H9 (cell line): ENCODE data around the gene CDYL2. TPM values are rescaled to one million over a fixed set of nuclear protein-coding genes. Genes with fewer than 3 reads are reported as not detected.

ENCODE experiments used
- DNase-seq: peaks from one replicate; pipeline ENCODE4 v3.0.0-alpha.2; 2017
- H2AFZ ChIP-seq: one replicate; pipeline ENCODE4 v1.6.1; 2013; ENCODE audit warnings: mild to moderate bottlenecking, low read length, control low read depth, moderate library complexity
- H2AK5ac ChIP-seq: 2 replicates; pipeline ENCODE4 v1.6.1; 2013; ENCODE audit warnings: low read length, control low read depth, mixed read lengths; ENCODE audit not compliant: insufficient read length
- H2BK120ac ChIP-seq: one replicate; pipeline ENCODE4 v1.6.1; 2013; ENCODE audit warnings: low read depth, mild to moderate bottlenecking, low read length, control low read depth, inconsistent platforms; ENCODE audit not compliant: poor library complexity, severe bottlenecking
- H2BK12ac ChIP-seq: 2 replicates; pipeline ENCODE4 v1.6.1; 2013; ENCODE audit warnings: low read length, control low read depth, mixed read lengths, low read depth; ENCODE audit not compliant: insufficient read length
- H2BK15ac ChIP-seq: 2 replicates; pipeline ENCODE4 v1.6.1; 2013; ENCODE audit warnings: low read depth, low read length, control low read depth
- H2BK20ac ChIP-seq: one replicate; pipeline ENCODE4 v1.6.1; 2013; ENCODE audit warnings: low read depth, mild to moderate bottlenecking, low read length, control low read depth, inconsistent platforms; ENCODE audit not compliant: poor library complexity, severe bottlenecking
- H2BK5ac ChIP-seq: 2 replicates; pipeline ENCODE4 v1.6.1; 2013; ENCODE audit warnings: low read length, control low read depth, mixed read lengths; ENCODE audit not compliant: insufficient read length
- H3K14ac ChIP-seq: 2 replicates; pipeline ENCODE4 v1.6.1; 2013; ENCODE audit warnings: low read length, control low read depth; ENCODE audit not compliant: insufficient read depth
- H3K18ac ChIP-seq: 2 replicates; pipeline ENCODE4 v1.6.1; 2013; ENCODE audit warnings: low read depth, mild to moderate bottlenecking, mixed read lengths, low read length, control low read depth; ENCODE audit not compliant: insufficient read length
- H3K23ac ChIP-seq: 2 replicates; pipeline ENCODE4 v1.6.1; 2013; ENCODE audit warnings: low read length, control low read depth, mixed read lengths, low read depth; ENCODE audit not compliant: insufficient read length
- H3K23me2 ChIP-seq: 2 replicates; pipeline ENCODE4 v1.6.1; 2013; ENCODE audit warnings: low read depth, mild to moderate bottlenecking, mixed read lengths, low read length, control low read depth; ENCODE audit not compliant: insufficient read length, poor library complexity, severe bottlenecking
- H3K27ac ChIP-seq: 2 replicates; pipeline ENCODE4 v1.5.1; 2013; ENCODE audit warnings: low read length, control low read depth, mixed read lengths, low read depth; ENCODE audit not compliant: insufficient read length
- H3K27me3 ChIP-seq: 2 replicates; pipeline ENCODE4 v1.6.1; 2013; ENCODE audit warnings: low read length, control low read depth, inconsistent platforms; ENCODE audit not compliant: insufficient read depth
- H3K4ac ChIP-seq: 2 replicates; pipeline ENCODE4 v1.6.1; 2013; ENCODE audit warnings: low read depth, mild to moderate bottlenecking, control low read depth, inconsistent platforms, low read length, moderate library complexity
- H3K4me1 ChIP-seq: 2 replicates; pipeline ENCODE4 v1.6.1; 2013; ENCODE audit warnings: low read length, control low read depth, inconsistent platforms; ENCODE audit not compliant: insufficient read depth
- H3K4me2 ChIP-seq: 2 replicates; pipeline ENCODE4 v1.6.1; 2013; ENCODE audit warnings: low read length, control low read depth, mixed read lengths; ENCODE audit not compliant: insufficient read length, insufficient read depth
- H3K56ac ChIP-seq: 2 replicates; pipeline ENCODE4 v1.6.1; 2013; ENCODE audit warnings: low read depth, mild to moderate bottlenecking, mixed read lengths, low read length, control low read depth; ENCODE audit not compliant: insufficient read length
- H3K79me1 ChIP-seq: 2 replicates; pipeline ENCODE4 v1.6.1; 2013; ENCODE audit warnings: low read depth, mild to moderate bottlenecking, moderate library complexity, low read length, control low read depth, inconsistent platforms; ENCODE audit not compliant: insufficient read depth, poor library complexity, severe bottlenecking
- H3K79me2 ChIP-seq: 2 replicates; pipeline ENCODE4 v1.6.1; 2013; ENCODE audit warnings: low read length, control low read depth, inconsistent platforms; ENCODE audit not compliant: insufficient read depth
- H3K9ac ChIP-seq: 2 replicates; pipeline ENCODE4 v1.6.1; 2013; ENCODE audit warnings: low read length, control low read depth, mixed read lengths; ENCODE audit not compliant: insufficient read length; ENCODE audit errors: extremely low read depth
- H3K9me3 ChIP-seq: one replicate; pipeline ENCODE4 v1.6.1; 2013; ENCODE audit warnings: low read depth, low read length, inconsistent platforms; ENCODE audit not compliant: control insufficient read depth
- H3T11ph ChIP-seq: one replicate; pipeline ENCODE4 v1.6.1; 2013; ENCODE audit warnings: mild to moderate bottlenecking, low read length, control low read depth, inconsistent platforms
- H4K20me1 ChIP-seq: one replicate; pipeline ENCODE4 v1.6.1; 2013; ENCODE audit not compliant: control insufficient read depth, insufficient read length, insufficient read depth
- H4K5ac ChIP-seq: 2 replicates; pipeline ENCODE4 v1.6.1; 2013; ENCODE audit warnings: low read depth, mild to moderate bottlenecking, mixed read lengths, low read length, control low read depth; ENCODE audit not compliant: insufficient read length
- H4K8ac ChIP-seq: replicated peaks from 2 replicates; pipeline ENCODE4 v1.6.1; 2013; ENCODE audit warnings: low read length, control low read depth, mixed read lengths, low read depth; ENCODE audit not compliant: insufficient read length
- H4K91ac ChIP-seq: 2 replicates; pipeline ENCODE4 v1.6.1; 2013; ENCODE audit warnings: low read depth, mild to moderate bottlenecking, moderate library complexity, mixed read lengths, low read length, control low read depth; ENCODE audit not compliant: insufficient read length
- H3K27ac Mint-ChIP-seq, 3 experiments: 2 replicates in 2 of 3; 3 replicates in 1 of 3; pipeline ENCODE4 v1.8.0; 2020 to 2021; ENCODE audit warnings: mixed read lengths in 3 of 3, mild to moderate bottlenecking in 1 of 3, moderate library complexity in 1 of 3
- H3K27me3 Mint-ChIP-seq: 2 replicates; pipeline ENCODE4 v1.8.0; 2021; ENCODE audit warnings: low read depth, mild to moderate bottlenecking, moderate library complexity, mixed read lengths
- H3K36me3 Mint-ChIP-seq, 3 experiments: 2 replicates in 2 of 3; 3 replicates in 1 of 3; pipeline ENCODE4 v1.8.0; 2020 to 2021; ENCODE audit warnings: low read depth in 3 of 3, mixed read lengths in 3 of 3; ENCODE audit not compliant: insufficient read depth in 1 of 3
- H3K4me1 Mint-ChIP-seq, 2 experiments: 2 replicates each; pipeline ENCODE4 v1.8.0; 2020; ENCODE audit warnings: mixed read lengths in 2 of 2
- H3K4me3 Mint-ChIP-seq, 2 experiments: 2 replicates in 1 of 2; 3 replicates in 1 of 2; pipeline ENCODE4 v1.8.0; 2020 to 2021; ENCODE audit warnings: mild to moderate bottlenecking in 2 of 2, mixed read lengths in 2 of 2, moderate library complexity in 1 of 2
- H3K9me3 Mint-ChIP-seq, 2 experiments: 2 replicates in 1 of 2; 3 replicates in 1 of 2; pipeline ENCODE4 v1.8.0; 2020; ENCODE audit warnings: mild to moderate bottlenecking in 2 of 2, mixed read lengths in 2 of 2, moderate library complexity in 1 of 2
- WGBS: extraction: QIAGEN DNeasy Blood & Tissue Kit; methylation state at CpG from one replicate; pipeline ENCODE4 v1.1.7; 2013; ENCODE audit warnings: missing lambda C conversion rate, low lambda C conversion rate, mixed read lengths; ENCODE audit not compliant: insufficient read length; ENCODE audit errors: extremely low coverage; 5-methylcytosine and 5-hydroxymethylcytosine counted together
- total RNA-seq: library from RNA; stranded (reverse); gene quantifications from 2 replicates; pipeline ENCODE4 v1.2.1, GENCODE V29; 2021
- TF ChIP-seq, protein P1 (sequence below): fragments of 200-600 bp; sonication (generic); conservative IDR thresholded peaks from 3 replicates; pipeline ENCODE4 v1.8.0; 2021; ENCODE audit warnings: antibody characterized with exemption, mild to moderate bottlenecking

Gene CDYL2
- total RNA-seq, 1 experiment from 2014 or later: 4.2 TPM

DNA sequence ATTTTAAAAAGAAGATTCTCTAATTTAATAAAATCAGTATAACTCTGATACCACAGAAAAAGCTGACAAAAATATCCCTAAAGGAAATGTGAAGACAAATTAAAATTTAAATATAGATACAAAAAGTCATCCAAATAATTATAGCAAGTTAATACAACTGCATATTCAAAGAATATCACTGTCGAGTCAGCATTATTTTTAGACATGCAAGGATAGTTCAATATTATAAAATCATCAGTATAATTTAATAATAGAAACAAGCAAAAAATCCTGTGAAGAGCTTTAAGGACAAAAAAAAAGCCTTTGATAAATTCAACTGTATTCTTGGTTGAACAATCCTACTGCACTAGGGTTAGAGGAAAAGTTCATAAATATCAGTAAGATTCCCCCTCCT lies 21.0 kb upstream of the CDYL2 start:
- H3K23me2 ChIP-seq: no peaks in the 10 kb centered on the region
- no peak overlapping the region for H3K18ac ChIP-seq
- no peak overlapping the region for H2BK12ac ChIP-seq
- DNase-seq: no peak
- no peak overlapping the region for H2BK5ac ChIP-seq
- H3K27me3 ChIP-seq: no peaks in the 10 kb centered on the region
- H3T11ph ChIP-seq: no peak overlapping the region
- TF ChIP-seq, protein P1, sequence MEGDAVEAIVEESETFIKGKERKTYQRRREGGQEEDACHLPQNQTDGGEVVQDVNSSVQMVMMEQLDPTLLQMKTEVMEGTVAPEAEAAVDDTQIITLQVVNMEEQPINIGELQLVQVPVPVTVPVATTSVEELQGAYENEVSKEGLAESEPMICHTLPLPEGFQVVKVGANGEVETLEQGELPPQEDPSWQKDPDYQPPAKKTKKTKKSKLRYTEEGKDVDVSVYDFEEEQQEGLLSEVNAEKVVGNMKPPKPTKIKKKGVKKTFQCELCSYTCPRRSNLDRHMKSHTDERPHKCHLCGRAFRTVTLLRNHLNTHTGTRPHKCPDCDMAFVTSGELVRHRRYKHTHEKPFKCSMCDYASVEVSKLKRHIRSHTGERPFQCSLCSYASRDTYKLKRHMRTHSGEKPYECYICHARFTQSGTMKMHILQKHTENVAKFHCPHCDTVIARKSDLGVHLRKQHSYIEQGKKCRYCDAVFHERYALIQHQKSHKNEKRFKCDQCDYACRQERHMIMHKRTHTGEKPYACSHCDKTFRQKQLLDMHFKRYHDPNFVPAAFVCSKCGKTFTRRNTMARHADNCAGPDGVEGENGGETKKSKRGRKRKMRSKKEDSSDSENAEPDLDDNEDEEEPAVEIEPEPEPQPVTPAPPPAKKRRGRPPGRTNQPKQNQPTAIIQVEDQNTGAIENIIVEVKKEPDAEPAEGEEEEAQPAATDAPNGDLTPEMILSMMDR: no peak
- no peak overlapping the region for H4K8ac ChIP-seq
- no peak overlapping the region for H2BK20ac ChIP-seq
- H3K14ac ChIP-seq: no peak overlapping the region
- Mint-ChIP-seq H3K27me3 (peaks cover 14% of the 10 kb centered on the region), H3K4me3 (no peak overlapping the region), H3K36me3 (no peaks in the 10 kb centered on the region), H3K4me1 (no peaks in the 10 kb centered on the region), H3K9me3 (no peaks in the 10 kb centered on the region; a peak in 1 of 5 replicates), H3K27ac (no peak overlapping the region)
- no peak overlapping the region for H4K91ac ChIP-seq
- H2BK120ac ChIP-seq: no peak overlapping the region
- H2AK5ac ChIP-seq: no peak overlapping the region
- no peak overlapping the region for H3K23ac ChIP-seq
- H3K4me2 ChIP-seq: no peak overlapping the region
- no peaks in the 10 kb centered on the region for H3K4me1 ChIP-seq
- no peak overlapping the region for H4K5ac ChIP-seq
- H3K56ac ChIP-seq: no peak overlapping the region
- no peak overlapping the region for H2AFZ ChIP-seq
- no peaks in the 10 kb centered on the region for H3K9me3 ChIP-seq
- no peaks in the 10 kb centered on the region for H3K79me2 ChIP-seq
- no CpG with 5 or more reads among the region's 1 CpG for WGBS
- no peaks in the 10 kb centered on the region for H3K79me1 ChIP-seq
- no peak overlapping the region for H3K9ac ChIP-seq
- no peak overlapping the region for H3K27ac ChIP-seq
- H4K20me1 ChIP-seq: no peaks in the 10 kb centered on the region
- no peak overlapping the region for H3K4ac ChIP-seq
- H2BK15ac ChIP-seq: no peak overlapping the region
